Neural crest cell (in vitro differentiated cells): ENCODE measurements around the gene GNPTG. TPM values are rescaled to one million over a fixed set of nuclear protein-coding genes. Genes with fewer than 3 reads are reported as not detected.

Source experiments
- DNase-seq: peaks from one replicate; pipeline ENCODE4 v3.0.0; 2021; ENCODE audit warnings: low read depth, mixed read lengths, low spot score
- H3K27ac Mint-ChIP-seq: one replicate; pipeline ENCODE4 v1.8.0; 2021; ENCODE audit warnings: mild to moderate bottlenecking, mixed read lengths; ENCODE audit not compliant: unreplicated experiment
- H3K27me3 Mint-ChIP-seq: 2 replicates; pipeline ENCODE4 v1.8.0; 2021; ENCODE audit warnings: low read depth, mild to moderate bottlenecking, mixed read lengths
- H3K36me3 Mint-ChIP-seq: 2 replicates; pipeline ENCODE4 v1.8.0; 2021; ENCODE audit warnings: low read depth, mild to moderate bottlenecking, mixed read lengths
- H3K4me1 Mint-ChIP-seq: 2 replicates; pipeline ENCODE4 v1.8.0; 2021; ENCODE audit warnings: mixed read lengths
- H3K4me3 Mint-ChIP-seq: one replicate; pipeline ENCODE4 v1.8.0; 2021; ENCODE audit warnings: mild to moderate bottlenecking, mixed read lengths
- H3K9me3 Mint-ChIP-seq: 2 replicates; pipeline ENCODE4 v1.8.0; 2021; ENCODE audit warnings: mixed read lengths
- CTCF ChIP-seq: fragments of 200-600 bp; sonication (generic); conservative IDR thresholded peaks from 2 replicates; pipeline ENCODE4 v1.5.0; 2021; ENCODE audit warnings: antibody characterized with exemption, mild to moderate bottlenecking
- total RNA-seq: library from RNA; stranded (reverse); gene quantifications from 2 replicates; pipeline ENCODE4 v1.2.1, GENCODE V29; 2021

GNPTG gene
- total RNA-seq, 1 donor from 2014 or later, result 38.3 TPM

- Mint-ChIP-seq H3K9me3 (no peaks in the 10 kb centered on the region), H3K27ac (no peak overlapping the region), H3K36me3 (peaks cover 20% of the 10 kb centered on the region), H3K4me3 (peak overlapping the region; percentile 34), H3K4me1 (peaks cover 10% of the 10 kb centered on the region), H3K27me3 (peaks cover 1% of the 10 kb centered on the region)
- DNase-seq, result no peak
- no peak for TF ChIP-seq CTCF
Measured at GRCh38 chr16:1315081-1316032, 36.4 kb upstream of the GNPTG start.

- TF ChIP-seq CTCF, result no peak
- no peaks in the 10 kb centered on the region for H3K27me3 Mint-ChIP-seq
- peaks cover 4% of the 10 kb centered on the region for H3K4me1 Mint-ChIP-seq
- peaks cover 19% of the 10 kb centered on the region for H3K36me3 Mint-ChIP-seq
- no peak for DNase-seq
- H3K9me3 Mint-ChIP-seq, result no peaks in the 10 kb centered on the region
- peak overlapping the region; percentile 34 for H3K4me3 Mint-ChIP-seq
- no peak overlapping the region for H3K27ac Mint-ChIP-seq
Measured at GRCh38 chr16:1316033-1316405, 35.7 kb upstream of the GNPTG start.

GRCh38 chr16:1317479-1318267, 34.1 kb upstream of the GNPTG start:
- Mint-ChIP-seq H3K4me1 (no peaks in the 10 kb centered on the region), H3K27me3 (no peaks in the 10 kb centered on the region), H3K36me3 (peaks cover 19% of the 10 kb centered on the region), H3K27ac (no peak overlapping the region), H3K4me3 (peak overlapping the region; percentile 41), H3K9me3 (no peaks in the 10 kb centered on the region)
- DNase-seq, result no peak
- TF ChIP-seq CTCF, result no peak

- DNase-seq, result no peak
- Mint-ChIP-seq H3K4me1 (no peaks in the 10 kb centered on the region), H3K4me3 (no peak overlapping the region), H3K9me3 (no peaks in the 10 kb centered on the region), H3K36me3 (peaks cover 19% of the 10 kb centered on the region), H3K27me3 (no peaks in the 10 kb centered on the region), H3K27ac (no peak overlapping the region)
- no peak for TF ChIP-seq CTCF
Measured at GRCh38 chr16:1318268-1318545, 33.5 kb upstream of the GNPTG start.

GRCh38 chr16:1319041-1319440, 32.7 kb upstream of the GNPTG start:
- Mint-ChIP-seq H3K4me1 (no peaks in the 10 kb centered on the region), H3K9me3 (no peaks in the 10 kb centered on the region), H3K27ac (no peak overlapping the region), H3K27me3 (no peaks in the 10 kb centered on the region), H3K36me3 (peaks cover 21% of the 10 kb centered on the region), H3K4me3 (no peak overlapping the region)
- TF ChIP-seq CTCF, result no peak
- DNase-seq, result no peak
